ENCODE results near the gene ZNF391. TPM values are rescaled to one million over a fixed set of nuclear protein-coding genes. Genes with fewer than 3 reads are reported as not detected.

Gene ZNF391
- total RNA-seq, 1 experiment from 2014 or later: 5.4 TPM

GRCh38 chr6:27428502-27428901 is 39.9 kb downstream of the ZNF391 start:
- no peak overlapping the region for H2BK12ac ChIP-seq (ENCODE audit: insufficient read length, low read depth, low read length)
- H4K20me1 ChIP-seq (ENCODE audit: control insufficient read depth, insufficient read depth, insufficient read length): no peaks in the 10 kb centered on the region
- no peak overlapping the region for H3K9ac ChIP-seq (ENCODE audit: extremely low read depth, insufficient read length, low read length)
- no peak overlapping the region for H2BK20ac ChIP-seq (ENCODE audit: low read depth, low read length, poor library complexity, severe bottlenecking)
- H3K4me3 Mint-ChIP-seq: no peak overlapping the region
- no peaks in the 10 kb centered on the region for H3K4me1 ChIP-seq (ENCODE audit: insufficient read depth, low read length)
- no peaks in the 10 kb centered on the region for H3K23me2 ChIP-seq (ENCODE audit: insufficient read length, low read depth, low read length, poor library complexity, severe bottlenecking)
- H3K4me1 Mint-ChIP-seq: no peaks in the 10 kb centered on the region
- peaks cover 0 to 2% (median 0%) of the 10 kb centered on the region in 3 experiments; a peak in 1 of 7 replicates for H3K36me3 Mint-ChIP-seq (ENCODE audit: insufficient read depth in 1 of 3, low read depth in 3 of 3)
- H2AFZ ChIP-seq (ENCODE audit: low read length): no peak overlapping the region
- no peaks in the 10 kb centered on the region for H3K9me3 ChIP-seq (ENCODE audit: control insufficient read depth, low read depth, low read length)
- H2BK15ac ChIP-seq (ENCODE audit: low read depth, low read length): no peak overlapping the region
- H4K91ac ChIP-seq (ENCODE audit: insufficient read length, low read depth, low read length): no peak overlapping the region
- no peak overlapping the region for H3K4ac ChIP-seq (ENCODE audit: low read depth, low read length)
- H3K79me1 ChIP-seq (ENCODE audit: insufficient read depth, low read depth, low read length, poor library complexity, severe bottlenecking): no peaks in the 10 kb centered on the region
- H3K27ac ChIP-seq (ENCODE audit: insufficient read length, low read depth, low read length): no peak overlapping the region
- H3K56ac ChIP-seq (ENCODE audit: insufficient read length, low read depth, low read length): no peak overlapping the region
- no peak overlapping the region for H3K23ac ChIP-seq (ENCODE audit: insufficient read length, low read depth, low read length)
- no peak overlapping the region for H2BK5ac ChIP-seq (ENCODE audit: insufficient read length, low read length)
- no peak overlapping the region for H4K5ac ChIP-seq (ENCODE audit: insufficient read length, low read depth, low read length)
- H3K79me2 ChIP-seq (ENCODE audit: insufficient read depth, low read length): no peaks in the 10 kb centered on the region
- H3K27me3 ChIP-seq (ENCODE audit: insufficient read depth, low read length): no peaks in the 10 kb centered on the region
- no peak overlapping the region for H2BK120ac ChIP-seq (ENCODE audit: low read depth, low read length, poor library complexity, severe bottlenecking)
- H3K4me2 ChIP-seq (ENCODE audit: insufficient read depth, insufficient read length, low read length): no peak overlapping the region
- no peak overlapping the region for H3K27ac Mint-ChIP-seq
- H3K27me3 Mint-ChIP-seq (ENCODE audit: low read depth): peaks cover 3% of the 10 kb centered on the region; the same call in 1 of the 2 replicates
- no peak overlapping the region for H3K18ac ChIP-seq (ENCODE audit: insufficient read length, low read depth, low read length)
- H3K9me3 Mint-ChIP-seq: peaks cover 10 to 22% of the 10 kb centered on the region in 2 experiments; a peak in 4 of 5 replicates
- no peak overlapping the region for H3T11ph ChIP-seq (ENCODE audit: low read length)
- no peak for DNase-seq
- no peak overlapping the region for H2AK5ac ChIP-seq (ENCODE audit: insufficient read length, low read length)
- TF ChIP-seq CTCF (conservative IDR thresholded peaks at IDR 0.05): no peak
- H4K8ac ChIP-seq (replicated peaks; ENCODE audit: insufficient read length, low read depth, low read length): no peak overlapping the region
- no CpG with 5 or more reads among the region's 4 CpGs for WGBS (ENCODE audit: extremely low coverage, insufficient read length, low lambda C conversion rate)
- no peak overlapping the region for H3K14ac ChIP-seq (ENCODE audit: insufficient read depth, low read length)
